A549 (cell line): ENCODE results near the gene SBK3. TPM values are rescaled to one million over a fixed set of nuclear protein-coding genes. Genes with fewer than 3 reads are reported as not detected.

ENCODE experiments used
- ATAC-seq, 2 experiments: fragments of 200-7000 bp in 1 of 2; fragments of >200 bp in 1 of 2; cut with Nextera tagmentation in 1 of 2; cut with Tn5 transposase in 1 of 2; 3 replicates each; pipeline versions ENCODE4 v1.8.0 to v1.9.1; 2018 to 2020; ENCODE audit warnings: mild to moderate bottlenecking in 1 of 2, moderate library complexity in 1 of 2
- CTCF ChIA-PET: fragments of 300-600 bp; sonication (Branson Sonifier 250); formaldehyde crosslinking; extraction: SDS; loops from one replicate; lab custom pipeline; 2021; ENCODE audit warnings: antibody characterized with exemption, inconsistent platforms; lab: Yijun Ruan, JAX
- POLR2A ChIA-PET: fragments of 350-600 bp; formaldehyde crosslinking; extraction: SDS; loops from one replicate; lab custom pipeline; 2021; ENCODE audit warnings: antibody characterized with exemption, inconsistent platforms; lab: Yijun Ruan, JAX
- DNase-seq, 2 experiments: peaks; one replicate each; pipeline versions ENCODE4 v3.0.0 to v3.0.0-alpha.2; 2011 to 2016; ENCODE audit warnings: low read depth in 1 of 2, low spot score in 1 of 2
- FAIRE-seq: peaks from 2 replicates; lab custom pipeline; 2011; peaks lifted over from hg19 to GRCh38; lab: Jason Lieb, UNC
- H3K27ac ChIP-seq, 2 experiments: fragments of >200 bp; sonication (Bioruptor Twin); formaldehyde crosslinking; 3 replicates each; pipeline ENCODE4 v1.5.1; 2016 to 2017
- H3K4me1 ChIP-seq: fragments of >200 bp; sonication (Bioruptor Twin); formaldehyde crosslinking; 3 replicates; pipeline ENCODE4 v1.6.1; 2016
- H3K4me2 ChIP-seq: fragments of >200 bp; sonication (Bioruptor Twin); formaldehyde crosslinking; 3 replicates; pipeline ENCODE4 v1.6.1; 2016
- H3K4me3 ChIP-seq: fragments of >200 bp; sonication (Bioruptor Twin); formaldehyde crosslinking; 3 replicates; pipeline ENCODE4 v1.5.1; 2016
- H3K9me3 ChIP-seq: fragments of >200 bp; sonication (Bioruptor Twin); formaldehyde crosslinking; 3 replicates; pipeline ENCODE4 v1.6.1; 2016
- CBX8 ChIP-seq: fragments of 200-600 bp; sonication (generic); IDR thresholded peaks from 2 replicates; pipeline ENCODE4 v1.6.1; 2016
- E2F6 ChIP-seq: IDR thresholded peaks from 2 replicates; pipeline ENCODE4 v1.6.1; 2012; ENCODE audit warnings: low read depth, borderline replicate concordance
- EHMT2 ChIP-seq: fragments of 200-600 bp; sonication (generic); IDR thresholded peaks from 2 replicates; pipeline ENCODE4 v1.6.1; 2016; ENCODE audit warnings: antibody characterized with exemption, low read depth, mild to moderate bottlenecking, moderate library complexity
- ESRRA ChIP-seq: fragments of 150-350 bp; IDR thresholded peaks from 2 replicates; pipeline ENCODE4 v1.6.1; 2014; ENCODE audit warnings: mild to moderate bottlenecking, low read length, borderline replicate concordance
- FOSB ChIP-seq: fragments of 250-450 bp; sonication (Bioruptor Pico); IDR thresholded peaks from 2 replicates; pipeline ENCODE4 v1.5.0; 2020; ENCODE audit warnings: mild to moderate bottlenecking, moderate library complexity
- FOXS1 ChIP-seq: fragments of 250-450 bp; sonication (Bioruptor Pico); IDR thresholded peaks from 2 replicates; pipeline ENCODE4 v1.5.0; 2020; ENCODE audit warnings: mild to moderate bottlenecking, moderate library complexity
- HES2 ChIP-seq: fragments of >200 bp; sonication (Bioruptor Twin); formaldehyde crosslinking; IDR thresholded peaks from 2 replicates; pipeline ENCODE4 v1.6.1; 2016
- HOXA7 ChIP-seq: fragments of 250-450 bp; sonication (Bioruptor Pico); IDR thresholded peaks from 2 replicates; pipeline ENCODE4 v1.5.0; 2020; ENCODE audit warnings: mild to moderate bottlenecking, moderate library complexity
- HOXB13 ChIP-seq: fragments of 250-450 bp; sonication (Bioruptor Pico); IDR thresholded peaks from 2 replicates; pipeline ENCODE4 v1.5.0; 2020; ENCODE audit warnings: low read depth, mild to moderate bottlenecking, moderate library complexity
- HOXB5 ChIP-seq: fragments of 250-450 bp; sonication (Bioruptor Pico); IDR thresholded peaks from 2 replicates; pipeline ENCODE4 v1.5.0; 2020; ENCODE audit warnings: mild to moderate bottlenecking, moderate library complexity
- JUN ChIP-seq, 2 experiments: fragments of >200 bp; sonication (Bioruptor Twin); formaldehyde crosslinking; IDR thresholded peaks; 2 replicates in 1 of 2; 3 replicates in 1 of 2; pipeline ENCODE4 v1.6.1; 2016 to 2017
- MYC ChIP-seq: IDR thresholded peaks from 2 replicates; pipeline ENCODE4 v1.6.1; 2012; ENCODE audit warnings: mild to moderate bottlenecking, inconsistent platforms, low read length, improper control_type of control experiment, borderline replicate concordance
- RAD21 ChIP-seq, 2 experiments: fragments of >200 bp in 1 of 2; sonication (Bioruptor Twin) in 1 of 2; formaldehyde crosslinking in 1 of 2; IDR thresholded peaks in 1 of 2; conservative IDR thresholded peaks in 1 of 2; 2 replicates in 1 of 2; 3 replicates in 1 of 2; pipeline ENCODE4 v1.6.1; 2012 to 2018; ENCODE audit warnings: inconsistent platforms in 1 of 2
- RARB ChIP-seq: fragments of 250-450 bp; sonication (Bioruptor Pico); IDR thresholded peaks from 2 replicates; pipeline ENCODE4 v1.8.0; 2021; ENCODE audit warnings: mild to moderate bottlenecking, moderate library complexity
- RCOR1 ChIP-seq: fragments of 150-350 bp; IDR thresholded peaks from 2 replicates; pipeline ENCODE4 v1.6.1; 2014; ENCODE audit warnings: antibody characterized with exemption, low read length, low read depth
- RFX5 ChIP-seq: fragments of 450-650 bp; IDR thresholded peaks from 2 replicates; pipeline ENCODE4 v1.7.1; 2014; ENCODE audit warnings: antibody characterized with exemption, mild to moderate bottlenecking, moderate library complexity
- RNF2 ChIP-seq: fragments of 200-600 bp; sonication (generic); IDR thresholded peaks from 2 replicates; pipeline ENCODE4 v1.6.1; 2016; ENCODE audit warnings: low read depth, mild to moderate bottlenecking, antibody characterized with exemption, moderate library complexity, borderline replicate concordance
- ZSCAN20 ChIP-seq: fragments of 250-450 bp; sonication (Bioruptor Pico); IDR thresholded peaks from 2 replicates; pipeline ENCODE4 v1.8.0; 2022; ENCODE audit warnings: mild to moderate bottlenecking, moderate library complexity
- WGBS: methylation state at CpG from one replicate; pipeline ENCODE4 v1.1.6; 2017; ENCODE audit errors: missing lambda C conversion rate; 5-methylcytosine and 5-hydroxymethylcytosine counted together
- polyA plus RNA-seq, 4 experiments: library from polyadenylated mRNA; depleted of rRNA in 3 of 4; stranded (reverse); fragments of >200 nt; fragmentation: RNase III in 1 of 4; extraction: RNeasy Plus Mini Kit Qiagen cat#74134 plus additional on column Dnase treatment in 1 of 4; gene quantifications; 2 replicates in 3 of 4; 3 replicates in 1 of 4; pipeline ENCODE4 v1.2.3, GENCODE V29; 2011 to 2017
- TF ChIP-seq, protein P1 (sequence below): IDR thresholded peaks from 2 replicates; pipeline ENCODE4 v1.6.1; 2012

Gene SBK3
- polyA plus RNA-seq, 2 of the 4 experiments (the other 2 are of a cell fraction) = 1.1 TPM

DNA sequence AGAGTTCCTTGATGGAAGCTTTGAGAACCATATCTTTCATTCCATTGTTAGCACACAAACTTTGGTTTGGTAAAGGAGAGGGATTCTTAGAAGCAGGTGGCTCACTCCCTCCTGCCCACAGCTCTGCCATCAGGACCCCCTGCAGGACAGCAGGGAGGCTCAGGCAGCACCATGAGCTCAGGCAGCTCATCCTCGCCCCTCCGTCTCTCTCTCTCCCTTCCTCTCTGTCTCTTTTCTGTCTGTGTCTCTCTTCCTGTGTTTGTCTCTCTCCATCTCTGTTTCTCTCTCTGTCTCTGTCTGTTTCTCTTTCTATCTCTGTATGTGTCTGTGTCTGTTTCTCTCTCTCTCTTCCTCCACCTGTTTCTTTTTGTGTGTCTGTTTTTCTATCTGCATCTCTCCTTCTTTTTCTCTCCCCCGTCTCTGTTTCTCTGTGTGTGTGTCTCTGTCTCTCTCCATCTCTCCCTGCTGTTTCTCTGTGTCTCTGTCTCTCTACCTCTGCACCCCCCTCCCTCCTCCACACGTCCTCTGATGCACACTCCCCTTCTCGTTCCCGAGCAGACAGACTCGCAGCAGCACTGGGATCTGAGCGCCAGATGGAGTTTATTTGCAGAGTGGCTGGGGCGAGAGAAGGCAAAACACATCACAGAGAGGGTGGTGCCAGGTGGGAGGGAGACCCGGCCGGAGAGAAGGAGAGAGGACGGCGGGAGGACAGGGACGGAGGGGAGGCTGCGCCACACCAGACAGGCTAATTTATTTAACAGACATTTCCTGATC, 17.1 kb downstream of the SBK3 start:
- peak overlapping the region; percentile 54 to 70 for H3K27ac ChIP-seq
- 25% methylated on average over 15 of the region's 15 CpGs for WGBS
- peak overlapping the region; percentile 66 for H3K4me2 ChIP-seq
- peak; percentile 26 to 54 for ATAC-seq
- H3K4me1 ChIP-seq = peaks cover 48% of the 10 kb centered on the region
- no peaks in the 10 kb centered on the region for H3K9me3 ChIP-seq
- no peak for FAIRE-seq
- ChIA-PET POLR2A (interaction anchor here (1.4 kb wide), 1 partner anchor 22 kb away, joined by 3 read pairs; no protein-coding TSS in a partner anchor), CTCF (interaction anchor here (0.6 to 2.9 kb wide), 8 partner anchors 19 to 78 kb away, joined by 3 to 13 read pairs (median 3); partner anchors contain the start of gene ZNF865)
- no peak overlapping the region for H3K4me3 ChIP-seq
- TF ChIP-seq FOSB (CRISPR knock-in tag) (no peak), FOXS1 (no peak), RNF2 (no peak), RAD21 (conservative IDR thresholded peaks at IDR 0.05 in 1 of 2, IDR thresholded peaks at IDR 0.05 in 1 of 2) (peak in 1 of 2 experiments; percentile 23; a peak in 1 of 5 replicates), JUN (IDR thresholded peaks at IDR 0.05) (no peak), EHMT2 (no peak), RCOR1 (no peak), CBX8 (no peak)
- DNase-seq = peak in 1 of 2 experiments; percentile 64

GRCh38 chr19:55527197-55528029, 17.9 kb downstream of the SBK3 start:
- H3K4me1 ChIP-seq = peaks cover 48% of the 10 kb centered on the region
- POLR2A ChIA-PET = interaction anchor here (1.6 to 1.7 kb wide), 3 partner anchors 23 to 72 kb away, joined by 5 to 13 read pairs (median 8); partner anchors contain the start of gene FIZ1
- H3K4me3 ChIP-seq = no peak overlapping the region
- 75% methylated on average over 22 of the region's 22 CpGs for WGBS
- peak overlapping the region in 1 of 2 experiments; percentile 70; a peak in 3 of 6 replicates for H3K27ac ChIP-seq
- TF ChIP-seq RFX5 = no peak
- no peak for TF ChIP-seq HOXB5 (CRISPR knock-in tag)
- no peak for TF ChIP-seq HOXB13 (CRISPR knock-in tag)
- no peak for TF ChIP-seq FOXS1
- no peak for TF ChIP-seq E2F6
- TF ChIP-seq HES2 = no peak
- no peak for TF ChIP-seq ZSCAN20 (CRISPR knock-in tag)
- TF ChIP-seq RARB (CRISPR knock-in tag) = no peak
- no peak for TF ChIP-seq HOXA7 (CRISPR knock-in tag)
- TF ChIP-seq, protein P1, sequence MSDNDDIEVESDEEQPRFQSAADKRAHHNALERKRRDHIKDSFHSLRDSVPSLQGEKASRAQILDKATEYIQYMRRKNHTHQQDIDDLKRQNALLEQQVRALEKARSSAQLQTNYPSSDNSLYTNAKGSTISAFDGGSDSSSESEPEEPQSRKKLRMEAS = no peak
- no peak for TF ChIP-seq MYC
- no peak for TF ChIP-seq ESRRA
- no peak for TF ChIP-seq JUN (IDR thresholded peaks at IDR 0.05)
- TF ChIP-seq, all 56 proteins: peak for 0
- DNase-seq (no peak), ATAC-seq (no peak), FAIRE-seq (peak; percentile 7)
- Histone ChIP-seq H3K9me3 (no peaks in the 10 kb centered on the region), H3K4me2 (peak overlapping the region; percentile 67)
- CTCF ChIA-PET = interaction anchor here (0.6 to 2.9 kb wide), 10 partner anchors 8 to 96 kb away, joined by 3 to 13 read pairs (median 6); partner anchors contain the start of gene ZNF865
